Activated CD8-positive, alpha-beta T cell treated with anti-CD3 and anti-CD28 coated beads, Interleukin-2, amount 10 ng/mL, durations not matched to agents 7 days and 5 days (primary cell): ENCODE data around the gene SIGLEC8. TPM values are rescaled to one million over a fixed set of nuclear protein-coding genes. Genes with fewer than 3 reads are reported as not detected.

Experiments used
- total RNA-seq, 2 experiments: library from RNA; stranded (reverse); gene quantifications; one replicate each; pipeline ENCODE4 v1.2.3, GENCODE V29; 2021

Gene SIGLEC8
- total RNA-seq, 2 experiments from 2014 or later: not detected

Other genes with a start within 250 kb of the SIGLEC8 start
- 1 to 10 TPM; 2.3 to 4.0 TPM for gene CD33, start 233.4 kb downstream of the SIGLEC8 start, total RNA-seq
- not detected for gene SIGLECL1, start 207.4 kb downstream of the SIGLEC8 start, total RNA-seq
- gene IGLON5, start 146.8 kb downstream of the SIGLEC8 start, total RNA-seq: not detected
- gene VSIG10L, start 116.3 kb downstream of the SIGLEC8 start, total RNA-seq: 1 to 10 TPM; 1.8 to 2.0 TPM
- 100 to 1,000 TPM; 137 to 141 TPM for gene ETFB, start 92.1 kb downstream of the SIGLEC8 start, total RNA-seq
- gene CLDND2, start 89.5 kb downstream of the SIGLEC8 start, total RNA-seq: 1 to 10 TPM; 8.5 to 10.0 TPM
- gene NKG7, start 85.8 kb downstream of the SIGLEC8 start, total RNA-seq: 100 to 1,000 TPM; 401 to 410 TPM
- not detected for gene LIM2, start 70.5 kb downstream of the SIGLEC8 start, total RNA-seq
- not detected for gene C19orf84, start 67.9 kb downstream of the SIGLEC8 start, total RNA-seq
- under 1 TPM; 0.83 to 0.92 TPM for gene SIGLEC10, start 40.8 kb downstream of the SIGLEC8 start, total RNA-seq
- gene CEACAM18, start 20.1 kb upstream of the SIGLEC8 start, total RNA-seq: not detected
- under 1 TPM; 0.34 to 0.53 TPM for gene SIGLEC12, start 43.3 kb upstream of the SIGLEC8 start, total RNA-seq
- gene SIGLEC6, start 73.2 kb upstream of the SIGLEC8 start, total RNA-seq: under 1 TPM in 1 of 2 experiments, not detected in 1; 0.29 TPM
- 1 to 10 TPM; 8.4 to 9.7 TPM for gene ZNF175, start 112.8 kb upstream of the SIGLEC8 start, total RNA-seq
- not detected for gene SIGLEC5, start 171.9 kb upstream of the SIGLEC8 start, total RNA-seq
- not detected for gene SIGLEC14, start 188.4 kb upstream of the SIGLEC8 start, total RNA-seq
- gene SPACA6, start 234.9 kb upstream of the SIGLEC8 start, total RNA-seq: 1 to 10 TPM; 1.2 to 2.2 TPM